Upper lobe of left lung (tissue), 6 donors: ENCODE data around the gene CEP97. TPM values are rescaled to one million over a fixed set of nuclear protein-coding genes. Genes with fewer than 3 reads are reported as not detected.
"Not testable (repeated sequence)": the region's sequence is repeated elsewhere in the genome, so short reads cannot be mapped to it uniquely, and the experiment has no call there.

ENCODE experiments used
- ATAC-seq, 2 donors: fragments of 200-7000 bp; cut with Tn5 transposase; one replicate each; pipeline ENCODE4 v1.9.1; 2022; ENCODE audit warnings: mild to moderate bottlenecking in 2 of 2, moderate library complexity in 2 of 2; ENCODE audit not compliant: low FRiP score in 2 of 2
- DNase-seq, 2 donors: peaks; one replicate each; pipeline ENCODE4 v3.0.0-alpha.2; 2019 to 2020
- H3K27ac ChIP-seq, 4 donors: fragments of 200-600 bp; sonication (generic); one replicate each; pipeline ENCODE4 v1.5.1; 2016 to 2019
- H3K27me3 ChIP-seq, 4 donors: fragments of 200-600 bp; sonication (generic); one replicate each; pipeline ENCODE4 v1.5.1; 2017 to 2019
- H3K36me3 ChIP-seq, 4 donors: fragments of 200-600 bp; sonication (generic); one replicate each; pipeline ENCODE4 v1.5.1; 2016 to 2019
- H3K4me1 ChIP-seq, 4 donors: fragments of 200-600 bp; sonication (generic); one replicate each; pipeline ENCODE4 v1.5.1; 2018 to 2019
- H3K4me3 ChIP-seq, 4 donors: fragments of 200-600 bp; sonication (generic); one replicate each; pipeline ENCODE4 v1.5.1; 2017 to 2019; ENCODE audit warnings: mild to moderate bottlenecking in 2 of 4, moderate library complexity in 1 of 4
- H3K9me3 ChIP-seq, 4 donors: fragments of 200-600 bp; sonication (generic); one replicate each; pipeline ENCODE4 v1.5.1; 2018 to 2019
- EP300 ChIP-seq, 4 donors: sonication (generic); formaldehyde crosslinking; IDR thresholded peaks; one replicate each; pipeline ENCODE4 v1.5.1; 2017; ENCODE audit warnings: antibody characterized with exemption in 4 of 4, control low read depth in 2 of 4
- POLR2A ChIP-seq, 4 donors: fragments of 450-650 bp; IDR thresholded peaks; one replicate each; pipeline ENCODE4 v1.5.1; 2016 to 2017; ENCODE audit warnings: antibody characterized with exemption in 4 of 4, mild to moderate bottlenecking in 2 of 4
- POLR2AphosphoS5 ChIP-seq, 2 donors: sonication (generic); formaldehyde crosslinking; IDR thresholded peaks; one replicate each; pipeline ENCODE4 v1.5.1; 2017; ENCODE audit warnings: antibody characterized with exemption in 2 of 2
- WGBS, 2 donors: methylation state at CpG; one replicate each; pipeline ENCODE4 v1.1.5; 2017 to 2018; 5-methylcytosine and 5-hydroxymethylcytosine counted together
- total RNA-seq, 6 donors: library from RNA; depleted of rRNA in 4 of 6; stranded (reverse); fragments of >200 nt in 4 of 6; gene quantifications; one replicate each; pipeline versions ENCODE4 v1.1.0 to v1.2.1, GENCODE V29; 2016 to 2021
- TF ChIP-seq, protein P1 (sequence below), 6 experiments: fragments of 450-650 bp in 4 of 6; fragments of 200-600 bp in 2 of 6; sonication (generic) in 2 of 6; IDR thresholded peaks; one replicate each; pipeline ENCODE4 v1.5.1; 2016 to 2019; ENCODE audit warnings: antibody characterized with exemption in 6 of 6
- donor health status: DM: no; HTN: no; CAD: no; lungs with moderate emphysema.
- donor health status: DM: no; HTN: yes; CAD: no; lungs with severe emphysema.

Gene CEP97
- total RNA-seq, 6 donors from 2014 or later: 4.7 to 14.9 (median 7.7) TPM

DNA sequence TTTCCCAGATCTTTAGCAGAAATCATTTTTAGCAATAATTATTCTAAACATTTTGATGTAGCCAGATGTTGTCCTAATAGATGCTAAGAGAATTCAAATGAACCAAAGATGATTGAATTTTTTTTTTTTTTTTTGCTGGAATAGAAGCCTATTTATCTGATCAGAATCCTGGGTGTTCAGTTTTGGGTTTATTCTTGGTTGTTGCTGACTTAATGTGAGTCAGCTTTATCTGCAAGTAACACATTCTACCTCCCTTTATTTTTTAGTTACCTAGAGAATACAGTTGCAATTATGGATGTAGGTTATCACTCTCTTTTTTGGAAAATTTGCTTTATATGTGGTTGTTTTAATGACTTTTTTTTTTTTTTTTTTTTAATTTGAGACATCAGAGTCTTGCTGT, 6.4 kb downstream of the CEP97 start:
- Histone ChIP-seq H3K36me3 (peaks cover 14 to 81% (median 35%) of the 10 kb centered on the region in 4 donors), H3K4me3 (no peak overlapping the region)
- TF ChIP-seq, protein P1, sequence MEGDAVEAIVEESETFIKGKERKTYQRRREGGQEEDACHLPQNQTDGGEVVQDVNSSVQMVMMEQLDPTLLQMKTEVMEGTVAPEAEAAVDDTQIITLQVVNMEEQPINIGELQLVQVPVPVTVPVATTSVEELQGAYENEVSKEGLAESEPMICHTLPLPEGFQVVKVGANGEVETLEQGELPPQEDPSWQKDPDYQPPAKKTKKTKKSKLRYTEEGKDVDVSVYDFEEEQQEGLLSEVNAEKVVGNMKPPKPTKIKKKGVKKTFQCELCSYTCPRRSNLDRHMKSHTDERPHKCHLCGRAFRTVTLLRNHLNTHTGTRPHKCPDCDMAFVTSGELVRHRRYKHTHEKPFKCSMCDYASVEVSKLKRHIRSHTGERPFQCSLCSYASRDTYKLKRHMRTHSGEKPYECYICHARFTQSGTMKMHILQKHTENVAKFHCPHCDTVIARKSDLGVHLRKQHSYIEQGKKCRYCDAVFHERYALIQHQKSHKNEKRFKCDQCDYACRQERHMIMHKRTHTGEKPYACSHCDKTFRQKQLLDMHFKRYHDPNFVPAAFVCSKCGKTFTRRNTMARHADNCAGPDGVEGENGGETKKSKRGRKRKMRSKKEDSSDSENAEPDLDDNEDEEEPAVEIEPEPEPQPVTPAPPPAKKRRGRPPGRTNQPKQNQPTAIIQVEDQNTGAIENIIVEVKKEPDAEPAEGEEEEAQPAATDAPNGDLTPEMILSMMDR (IDR thresholded peaks at IDR 0.05): no peak
- TF ChIP-seq POLR2A (IDR thresholded peaks at IDR 0.05): no peak

GRCh38 chr3:101732240-101732641, 7.8 kb downstream of the CEP97 start:
- Histone ChIP-seq H3K9me3 (no peaks in the 10 kb centered on the region), H3K27ac (no peak overlapping the region), H3K4me3 (no peak overlapping the region), H3K4me1 (no peaks in the 10 kb centered on the region), H3K27me3 (no peaks in the 10 kb centered on the region), H3K36me3 (peaks cover 20 to 94% (median 43%) of the 10 kb centered on the region in 4 donors)
- WGBS, 2 donors: 95 to 99% methylated on average over 4 of the region's 4 CpGs
- TF ChIP-seq, protein P1 (IDR thresholded peaks at IDR 0.05): no peak
- TF ChIP-seq EP300 (IDR thresholded peaks at IDR 0.05) (no peak), POLR2A (IDR thresholded peaks at IDR 0.05) (no peak), POLR2AphosphoS5 (IDR thresholded peaks at IDR 0.05) (no peak)
- no peak for DNase-seq
- no peak for ATAC-seq

More for the DNA sequence above, 6.4 kb downstream of the CEP97 start:
- Histone ChIP-seq H3K4me1 (peaks cover 0 to 3% (median 2%) of the 10 kb centered on the region in 4 donors), H3K27me3 (no peaks in the 10 kb centered on the region), H3K27ac (no peak overlapping the region), H3K9me3 (no peaks in the 10 kb centered on the region)
- ATAC-seq: no peak
- DNase-seq: no peak

DNA sequence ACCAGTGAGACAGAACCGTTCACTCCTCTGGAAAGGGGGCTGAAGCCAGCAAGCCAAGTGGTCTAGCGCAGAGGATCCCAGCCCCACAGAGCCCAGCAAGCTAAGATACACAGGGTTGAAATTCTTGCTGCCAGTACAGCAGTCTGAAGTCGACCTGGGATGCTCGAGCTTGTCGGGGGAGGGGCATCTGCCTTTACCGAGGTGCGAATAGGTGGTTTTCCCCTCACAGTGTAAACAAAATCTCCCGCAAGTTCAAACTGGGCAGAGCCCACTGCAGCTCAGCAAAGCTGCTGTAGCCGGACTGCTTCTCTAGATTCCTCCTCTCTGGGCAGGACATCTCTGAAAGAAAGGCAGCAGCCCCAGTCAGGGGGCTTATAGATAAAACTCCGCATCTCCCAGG, 11.4 kb downstream of the CEP97 start:
- H3K4me1 ChIP-seq: no peaks in the 10 kb centered on the region
- no peak for DNase-seq
- H3K4me3 ChIP-seq: no peak overlapping the region
- TF ChIP-seq POLR2AphosphoS5 (IDR thresholded peaks at IDR 0.05): no peak
- TF ChIP-seq POLR2A (IDR thresholded peaks at IDR 0.05): no peak
- TF ChIP-seq, protein P1 (IDR thresholded peaks at IDR 0.05): no peak
- no peak for TF ChIP-seq EP300 (IDR thresholded peaks at IDR 0.05)
- H3K9me3 ChIP-seq: no peaks in the 10 kb centered on the region
- no peaks in the 10 kb centered on the region for H3K27me3 ChIP-seq
- WGBS, 2 donors: 95 to 96% methylated on average over 6 to 10 of the region's 10 CpGs
- no peak overlapping the region for H3K27ac ChIP-seq
- H3K36me3 ChIP-seq: peaks cover 19 to 63% (median 33%) of the 10 kb centered on the region in 4 donors
- ATAC-seq: no peak

- ATAC-seq, H3K4me1 ChIP-seq, H3K4me3 ChIP-seq, H3K36me3 ChIP-seq, H3K27ac ChIP-seq, DNase-seq, H3K9me3 ChIP-seq, H3K27me3 ChIP-seq: not testable (repeated sequence)
- WGBS, 2 donors: 78 to 89% methylated on average over 3 of the region's 3 CpGs
Observed at GRCh38 chr3:101741914-101742313, 17.5 kb downstream of the CEP97 start.

GRCh38 chr3:101744811-101745210, 20.4 kb downstream of the CEP97 start:
- no peak for DNase-seq

DNA sequence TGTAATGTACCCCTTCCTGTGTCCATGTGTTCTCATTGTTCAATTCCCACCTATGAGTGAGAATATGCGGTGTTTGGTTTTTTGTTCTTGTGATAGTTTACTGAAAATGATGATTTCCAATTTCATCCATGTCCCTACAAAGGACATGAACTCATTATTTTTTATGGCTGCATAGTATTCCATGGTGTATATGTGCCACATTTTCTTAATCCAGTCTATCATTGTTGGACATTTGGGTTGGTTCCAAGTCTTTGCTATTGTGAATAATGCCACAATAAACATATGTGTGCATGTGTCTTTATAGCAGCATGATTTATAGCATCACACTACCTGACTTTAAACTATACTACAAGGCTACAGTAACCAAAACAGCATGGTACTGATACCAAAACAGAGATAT, 21.5 kb downstream of the CEP97 start:
- H3K27ac ChIP-seq, H3K4me3 ChIP-seq, DNase-seq, H3K36me3 ChIP-seq, ATAC-seq, H3K4me1 ChIP-seq, H3K27me3 ChIP-seq, H3K9me3 ChIP-seq: not testable (repeated sequence)
- 100% methylated on average over 1 of the region's 1 CpG for WGBS, 2 donors

More at GRCh38 chr3:101744811-101745210, 20.4 kb downstream of the CEP97 start:
- TF ChIP-seq POLR2AphosphoS5 (IDR thresholded peaks at IDR 0.05) (no peak), POLR2A (IDR thresholded peaks at IDR 0.05) (no peak), EP300 (IDR thresholded peaks at IDR 0.05) (no peak)
- TF ChIP-seq, protein P1 (IDR thresholded peaks at IDR 0.05): no peak
- ATAC-seq: no peak
- H3K4me1 ChIP-seq: no peaks in the 10 kb centered on the region
- H3K4me3 ChIP-seq: no peak overlapping the region
- no peaks in the 10 kb centered on the region for H3K27me3 ChIP-seq
- peaks cover 0 to 4% (median 0%) of the 10 kb centered on the region in 4 donors for H3K36me3 ChIP-seq
- 42 to 96% methylated on average over 1 of the region's 1 CpG for WGBS, 2 donors
- no peaks in the 10 kb centered on the region for H3K9me3 ChIP-seq
- H3K27ac ChIP-seq: no peak overlapping the region

GRCh38 chr3:101753386-101754113, 29.1 kb downstream of the CEP97 start:
- not testable (repeated sequence) for H3K27me3 ChIP-seq, H3K4me3 ChIP-seq, ATAC-seq, H3K27ac ChIP-seq, H3K4me1 ChIP-seq, H3K9me3 ChIP-seq
- peaks cover 5 to 33% (median 18%) of the 10 kb centered on the region in 4 donors for H3K36me3 ChIP-seq
- WGBS, 2 donors: 88 to 93% methylated on average over 10 to 21 of the region's 23 CpGs
- DNase-seq: peak in 1 of 2 donors; percentile 29
